GM19043 (cell line): ENCODE measurements around the gene SOX14.

Experiments
- ATAC-seq: cut with Tn5 transposase; IDR thresholded peaks from one replicate; pipeline ENCODE4 v1.9.1; 2021; ENCODE audit warnings: low read depth; ENCODE audit not compliant: unreplicated experiment

The SOX14 gene

GRCh38 chr3:137767538-137768360 is 3.6 kb downstream of the SOX14 start:
- ATAC-seq, result no peak

DNA sequence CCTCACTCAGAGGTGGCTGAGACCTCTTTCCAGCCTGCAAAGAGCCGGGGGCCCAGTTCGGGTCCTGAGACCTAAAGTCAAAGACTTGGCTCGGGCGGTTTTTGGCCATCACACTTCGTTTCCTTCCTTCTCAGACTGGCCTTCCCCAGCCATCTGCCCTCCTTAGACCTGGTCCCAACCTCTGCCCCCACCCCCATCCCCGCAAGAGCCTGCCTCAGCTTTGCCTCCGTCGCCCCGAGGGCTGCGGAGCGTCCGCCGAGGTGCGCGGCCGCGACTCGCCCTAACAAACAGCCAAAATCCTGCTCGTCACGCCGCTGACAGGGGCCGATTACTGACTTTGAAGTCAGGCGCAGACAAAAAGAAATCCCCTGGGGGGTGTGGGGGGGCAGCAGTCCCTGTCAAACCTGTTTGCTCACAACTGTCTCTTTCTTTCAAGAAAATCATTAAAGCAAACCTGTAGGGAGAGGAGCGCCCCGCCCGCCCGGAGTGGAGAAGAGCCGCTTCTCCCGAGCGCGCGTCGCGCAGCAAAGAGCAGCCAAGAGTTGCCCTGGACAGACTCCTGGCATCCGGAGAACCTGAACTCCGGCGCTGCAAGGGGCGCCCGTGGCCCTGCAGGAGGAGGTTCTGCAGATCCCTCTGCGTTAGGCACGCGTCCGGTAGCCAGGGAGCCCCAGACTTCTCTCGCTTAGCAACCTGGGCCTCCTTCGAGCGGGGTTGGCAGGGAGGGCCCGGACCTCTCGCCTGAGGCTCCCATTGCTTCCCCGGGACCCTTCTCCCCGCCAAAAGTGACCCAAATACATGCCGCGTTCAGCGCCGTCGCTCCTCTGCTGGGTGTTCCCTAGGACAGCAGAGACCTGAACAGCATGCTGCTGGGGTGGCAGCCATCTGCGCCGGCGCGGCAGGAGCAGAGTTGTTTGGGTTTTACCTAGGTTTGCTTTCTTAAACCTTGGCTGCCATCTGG is 4.5 kb downstream of the SOX14 start:
- ATAC-seq, result no peak

DNA sequence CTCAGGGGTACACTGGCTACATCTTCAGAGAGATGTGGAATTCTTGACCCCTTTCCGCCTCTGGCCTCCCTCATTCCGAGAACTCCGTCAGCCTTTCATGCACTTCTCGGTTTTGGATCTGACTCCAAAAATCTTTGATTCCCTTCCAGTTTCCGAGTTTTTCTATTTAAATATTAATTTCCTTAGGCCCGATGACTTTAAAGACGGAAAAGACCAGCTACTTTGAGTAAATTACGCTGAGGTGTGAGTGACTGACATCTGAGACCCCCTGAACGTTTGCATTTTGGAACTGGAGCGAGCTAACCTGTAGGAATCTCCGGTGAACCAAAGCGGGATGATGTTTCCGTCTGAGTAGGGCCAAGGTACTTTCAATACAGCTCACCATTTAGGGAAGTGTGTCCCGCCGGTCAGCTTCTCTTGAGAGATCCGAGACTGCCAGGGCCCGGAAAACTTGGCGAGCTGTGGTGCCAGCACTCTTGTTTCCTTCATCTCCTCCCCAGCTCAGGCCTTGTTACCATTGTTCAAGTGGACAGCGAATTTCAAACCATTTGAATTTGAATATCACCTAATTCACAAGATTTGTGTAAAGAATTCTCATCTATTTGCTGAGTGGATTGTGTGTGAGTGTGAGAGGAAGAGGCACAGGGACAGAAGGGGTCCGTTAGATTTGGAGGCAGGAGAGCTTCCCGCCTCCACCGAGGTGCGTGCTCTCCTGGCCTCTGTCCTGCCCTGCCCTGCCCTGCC is 5.4 kb downstream of the SOX14 start:
- no peak for ATAC-seq

- ATAC-seq, result no peak
These were observed 6.1 kb downstream of the SOX14 start for GRCh38 chr3:137770066-137770834.

GRCh38 chr3:137770835-137771399 is 6.8 kb downstream of the SOX14 start:
- ATAC-seq, result no peak

- ATAC-seq, result no peak
These were observed 7.5 kb downstream of the SOX14 start for GRCh38 chr3:137771401-137772213.

GRCh38 chr3:137772214-137772955 is 8.3 kb downstream of the SOX14 start:
- no peak for ATAC-seq

DNA sequence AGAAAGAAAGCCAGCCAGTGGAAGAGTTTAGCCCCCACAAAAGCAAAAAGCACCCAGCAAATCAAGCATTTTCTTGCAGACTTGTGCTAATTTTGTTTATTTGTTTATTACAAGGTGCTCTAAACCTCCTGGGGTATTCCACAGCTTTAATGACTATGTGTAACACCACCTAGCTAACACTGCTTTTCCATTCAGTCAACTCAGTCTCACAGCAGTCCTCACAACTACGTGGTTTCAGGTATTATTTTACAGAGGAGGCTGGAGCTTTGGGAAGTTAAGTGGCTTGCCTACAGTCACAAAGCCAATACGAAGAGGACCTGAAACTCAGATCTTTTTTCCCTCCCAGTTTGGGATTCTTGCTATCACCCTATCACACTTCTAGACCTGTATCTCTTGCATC is 14.8 kb downstream of the SOX14 start:
- no peak for ATAC-seq

GRCh38 chr3:137787529-137787928 is 23.4 kb downstream of the SOX14 start:
- ATAC-seq, result no peak

DNA sequence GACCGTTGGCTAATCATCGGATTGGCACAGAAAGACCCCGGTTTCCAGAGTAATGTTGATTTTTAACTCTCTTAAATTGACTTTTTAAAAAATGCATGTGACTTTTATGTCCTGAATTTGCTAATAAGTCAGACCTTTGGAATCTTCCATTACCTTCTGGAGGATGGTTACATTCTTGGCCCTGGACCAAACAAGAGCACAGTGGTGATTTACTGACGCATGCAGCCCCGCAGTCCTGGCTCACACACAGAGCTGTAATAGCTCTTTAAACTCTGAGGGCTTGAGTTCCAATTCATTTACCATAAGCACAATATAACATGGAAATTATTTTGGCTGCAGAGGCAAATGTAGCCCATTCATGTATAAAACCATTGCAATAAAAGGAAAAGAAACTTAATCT is 25.1 kb downstream of the SOX14 start:
- ATAC-seq, result no peak

GRCh38 chr3:137792626-137793271 is 28.6 kb downstream of the SOX14 start:
- ATAC-seq, result no peak

- ATAC-seq, result no peak
These were observed 32.9 kb downstream of the SOX14 start for GRCh38 chr3:137796993-137797392.

GRCh38 chr3:137803215-137803614 is 39.1 kb downstream of the SOX14 start:
- ATAC-seq, result no peak

DNA sequence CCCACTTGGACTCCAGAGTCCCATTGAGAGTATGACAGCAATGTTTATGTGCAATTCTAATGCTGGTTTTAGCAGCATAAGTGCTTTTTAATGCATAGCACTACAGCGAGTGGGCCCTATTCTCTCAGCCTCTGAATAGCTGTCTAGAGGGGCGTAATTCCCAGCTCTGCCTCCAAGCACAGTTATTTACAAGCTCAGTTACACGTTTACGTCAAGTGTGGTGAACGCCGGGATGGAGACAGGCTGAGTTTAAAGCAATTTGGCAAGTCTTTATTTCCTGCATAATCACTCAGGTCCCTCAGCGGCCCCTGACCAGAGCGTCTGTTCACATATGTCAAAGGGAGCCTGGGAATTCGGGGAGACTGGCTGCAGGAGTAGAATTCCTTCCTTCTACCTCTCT is 43.9 kb downstream of the SOX14 start:
- ATAC-seq, result no peak

DNA sequence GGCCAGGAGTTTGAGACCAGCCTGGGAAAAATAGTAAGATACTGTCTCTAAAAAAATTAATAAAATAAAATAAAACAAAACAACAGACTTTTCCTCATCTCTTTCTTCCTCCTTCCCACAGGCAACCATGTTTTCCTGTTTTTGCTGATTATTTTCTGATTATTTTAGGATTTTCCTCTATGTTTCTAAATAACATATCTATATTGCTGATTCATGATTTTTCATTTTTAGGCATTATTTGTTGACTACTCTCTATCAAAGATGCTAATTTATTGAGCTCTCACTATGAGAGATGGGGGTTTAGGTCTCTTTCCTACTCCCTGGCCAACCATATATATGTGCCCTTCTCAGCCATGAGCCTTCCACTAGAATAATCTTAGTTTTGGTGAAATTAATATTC is 45.4 kb downstream of the SOX14 start:
- no peak for ATAC-seq

- ATAC-seq, result no peak
These were observed 47.9 kb downstream of the SOX14 start for GRCh38 chr3:137812023-137812422.

DNA sequence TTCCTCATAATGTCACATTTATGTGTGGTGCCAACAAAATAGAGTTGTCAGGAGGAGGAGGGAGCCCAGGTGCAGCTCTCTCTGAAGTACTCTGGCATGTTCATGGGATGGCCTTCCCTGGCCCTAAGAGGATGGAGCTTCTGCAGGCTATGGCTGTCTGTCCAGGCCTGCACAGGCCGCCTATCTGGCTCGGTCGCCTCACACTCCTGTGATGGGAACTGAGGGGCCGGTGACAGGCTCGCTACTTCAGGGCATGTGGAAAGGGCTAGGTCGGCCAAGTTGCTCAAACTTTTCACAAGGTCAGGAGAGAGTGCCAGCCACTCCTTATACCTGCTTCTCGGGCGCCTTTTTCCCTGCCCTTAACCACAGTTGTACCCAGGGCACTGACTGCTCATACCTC is 51.1 kb downstream of the SOX14 start:
- no peak for ATAC-seq
